ENCODE data around the gene TMC3.
A peak's percentile ranks its signal among the peaks of the same experiment; 100 is the strongest.

TMC3 gene

GRCh38 chr15:81321667-81322066 is 52.3 kb downstream of the TMC3 start:
- no peak for DNase-seq

- DNase-seq = no peak
Measured at GRCh38 chr15:81317642-81318017, 56.4 kb downstream of the TMC3 start.

GRCh38 chr15:81316267-81316666 is 57.7 kb downstream of the TMC3 start:
- no peak for DNase-seq

GRCh38 chr15:81315452-81316175 is 58.4 kb downstream of the TMC3 start:
- DNase-seq = no peak

GRCh38 chr15:81314378-81314777 is 59.6 kb downstream of the TMC3 start:
- no peak for DNase-seq

GRCh38 chr15:81313686-81314085 is 60.3 kb downstream of the TMC3 start:
- DNase-seq = no peak

- DNase-seq = no peak
Measured at GRCh38 chr15:81312790-81313543, 61.0 kb downstream of the TMC3 start.

- DNase-seq = peak; percentile 92 to 96
Measured at GRCh38 chr15:81311752-81312464, 62.1 kb downstream of the TMC3 start.

- DNase-seq = no peak
Measured at GRCh38 chr15:81310480-81310879, 63.5 kb downstream of the TMC3 start.

- no peak for DNase-seq
Measured at GRCh38 chr15:81309647-81310450, 64.2 kb downstream of the TMC3 start.

- DNase-seq = no peak
Measured at GRCh38 chr15:81308260-81308659, 65.8 kb downstream of the TMC3 start.

GRCh38 chr15:81304226-81304625 is 69.8 kb downstream of the TMC3 start:
- DNase-seq = no peak

- DNase-seq = no peak
Measured at GRCh38 chr15:81303244-81304225, 70.5 kb downstream of the TMC3 start.

GRCh38 chr15:81302701-81303109 is 71.3 kb downstream of the TMC3 start:
- no peak for DNase-seq

- DNase-seq = no peak
Measured at GRCh38 chr15:81301815-81302399, 72.1 kb downstream of the TMC3 start.

- DNase-seq = no peak
Measured at GRCh38 chr15:81301385-81301784, 72.6 kb downstream of the TMC3 start.

- DNase-seq = no peak
Measured at GRCh38 chr15:81299630-81300273, 74.3 kb downstream of the TMC3 start.

- DNase-seq = no peak
Measured at GRCh38 chr15:81299156-81299555, 74.9 kb downstream of the TMC3 start.

GRCh38 chr15:81298611-81299010 is 75.4 kb downstream of the TMC3 start:
- DNase-seq = no peak

Measured in AML-193 (cell line).